Tracheal epithelial cell (primary cell): ENCODE data around the gene NDUFB7. TPM values are rescaled to one million over a fixed set of nuclear protein-coding genes. Genes with fewer than 3 reads are reported as not detected.

Source experiments
- total RNA-seq: library from RNA; depleted of rRNA; stranded (reverse); fragments of >200 nt; gene quantifications from 2 replicates; pipeline ENCODE4 v1.2.1, GENCODE V29; 2014

NDUFB7 gene
- total RNA-seq, result 250 and 364 TPM in 2 replicates

GRCh38 chr19:14571695-14572490, at the start of gene NDUFB7:
Gene NDUFB7 (minus strand): TSS chr19:14572066. CDS start chr19:14572000, 66 bp downstream.

GRCh38 chr19:14582894-14583340, 11.1 kb upstream of the NDUFB7 start, which contains the start of gene CLEC17A:
Gene CLEC17A (plus strand): TSS chr19:14583084. CDS start chr19:14583161, 77 bp downstream.

GRCh38 chr19:14529254-14530004, 42.4 kb downstream of the NDUFB7 start, which contains the start of gene TECR:
Gene TECR (plus strand): TSS chr19:14529594. CDS start chr19:14529697, 103 bp downstream.

GRCh38 chr19:14517840-14518505, 53.9 kb downstream of the NDUFB7 start, which contains the start of gene DNAJB1:
Gene DNAJB1 (minus strand): TSS chr19:14518397. CDS start chr19:14518349, 48 bp downstream.

Other genes with a start within 250 kb of the NDUFB7 start
- 6.5 and 6.6 TPM in 2 replicates for gene ADGRE5, start 190.6 kb downstream of the NDUFB7 start, total RNA-seq
- gene DDX39A, start 152.7 kb downstream of the NDUFB7 start, total RNA-seq, result 45.8 and 62.7 TPM in 2 replicates
- 45.2 and 49.9 TPM in 2 replicates for gene PKN1, start 138.8 kb downstream of the NDUFB7 start, total RNA-seq
- 0.96 and 2.6 TPM in 2 replicates for gene PTGER1, start 96.7 kb downstream of the NDUFB7 start, total RNA-seq
- gene GIPC1, start 75.9 kb downstream of the NDUFB7 start, total RNA-seq, result 275 and 499 TPM in 2 replicates
- 77.4 and 100 TPM in 2 replicates for gene DNAJB1, start 53.7 kb downstream of the NDUFB7 start, total RNA-seq
- 26.0 and 27.7 TPM in 2 replicates for gene TECR, start 42.5 kb downstream of the NDUFB7 start, total RNA-seq
- not detected in 2 replicates for gene CLEC17A, start 11.0 kb upstream of the NDUFB7 start, total RNA-seq
- not detected in 2 replicates for gene ADGRE3, start 102.8 kb upstream of the NDUFB7 start, total RNA-seq
- gene ZNF333, start 118.0 kb upstream of the NDUFB7 start, total RNA-seq, result 4.5 and 6.7 TPM in 2 replicates
- 0.21 and 0.48 TPM in 2 replicates for gene ADGRE2, start 206.5 kb upstream of the NDUFB7 start, total RNA-seq